Suprapubic skin (tissue), 4 donors: ENCODE results near the gene C16orf90. TPM values are rescaled to one million over a fixed set of nuclear protein-coding genes. Genes with fewer than 3 reads are reported as not detected.

Source experiments
- DNase-seq, 2 donors: peaks; one replicate each; pipeline ENCODE4 v3.0.0-alpha.2; 2019; ENCODE audit warnings: low spot score in 2 of 2
- H3K27ac ChIP-seq: fragments of 200-600 bp; sonication (generic); one replicate; pipeline ENCODE4 v1.5.1; 2019
- H3K27me3 ChIP-seq: fragments of 200-600 bp; sonication (generic); one replicate; pipeline ENCODE4 v1.5.1; 2019
- H3K36me3 ChIP-seq: fragments of 200-600 bp; sonication (generic); one replicate; pipeline ENCODE4 v1.5.1; 2019
- H3K4me1 ChIP-seq: fragments of 200-600 bp; sonication (generic); one replicate; pipeline ENCODE4 v1.5.1; 2019
- H3K4me3 ChIP-seq: fragments of 200-600 bp; sonication (generic); one replicate; pipeline ENCODE4 v1.5.1; 2019; ENCODE audit warnings: mild to moderate bottlenecking
- H3K9me3 ChIP-seq: fragments of 200-600 bp; sonication (generic); one replicate; pipeline ENCODE4 v1.5.1; 2019
- CTCF ChIP-seq, 2 donors: fragments of 200-600 bp in 1 of 2; fragments of 450-650 bp in 1 of 2; sonication (generic) in 1 of 2; IDR thresholded peaks; one replicate each; pipeline ENCODE4 v1.5.1; 2016 to 2019; ENCODE audit warnings: antibody characterized with exemption in 2 of 2, mild to moderate bottlenecking in 1 of 2, moderate library complexity in 1 of 2
- EP300 ChIP-seq: sonication (generic); formaldehyde crosslinking; IDR thresholded peaks from one replicate; pipeline ENCODE4 v1.6.1; 2017; ENCODE audit warnings: antibody characterized with exemption
- POLR2A ChIP-seq, 2 donors: fragments of 450-650 bp; IDR thresholded peaks; one replicate each; pipeline ENCODE4 v1.6.1; 2017; ENCODE audit warnings: antibody characterized with exemption in 2 of 2, mild to moderate bottlenecking in 2 of 2, moderate library complexity in 2 of 2
- POLR2AphosphoS5 ChIP-seq, 3 donors: sonication (generic); formaldehyde crosslinking; IDR thresholded peaks; one replicate each; pipeline ENCODE4 v1.6.1; 2017; ENCODE audit warnings: antibody characterized with exemption in 3 of 3
- WGBS: methylation state at CpG from one replicate; pipeline ENCODE4 v1.1.5; 2018; 5-methylcytosine and 5-hydroxymethylcytosine counted together
- total RNA-seq, 4 donors: library from RNA; depleted of rRNA; stranded (reverse); fragments of >200 nt; gene quantifications; one replicate each; pipeline ENCODE4 v1.1.0, GENCODE V29; 2016

Gene C16orf90
- total RNA-seq, 4 donors from 2014 or later: not detected

GRCh38 chr16:3536851-3537250, 41.6 kb upstream of the C16orf90 start:
- Histone ChIP-seq H3K9me3 (no peaks in the 10 kb centered on the region), H3K4me1 (no peaks in the 10 kb centered on the region), H3K27ac (no peak overlapping the region), H3K27me3 (no peaks in the 10 kb centered on the region), H3K36me3 (peaks cover 51% of the 10 kb centered on the region), H3K4me3 (no peak overlapping the region)
- no peak for TF ChIP-seq EP300
- no peak for TF ChIP-seq CTCF (IDR thresholded peaks at IDR 0.05)
- TF ChIP-seq POLR2A (IDR thresholded peaks at IDR 0.05): no peak
- TF ChIP-seq POLR2AphosphoS5 (IDR thresholded peaks at IDR 0.05): no peak
- DNase-seq: no peak
- 61% methylated on average over 4 of the region's 4 CpGs for WGBS

DNA sequence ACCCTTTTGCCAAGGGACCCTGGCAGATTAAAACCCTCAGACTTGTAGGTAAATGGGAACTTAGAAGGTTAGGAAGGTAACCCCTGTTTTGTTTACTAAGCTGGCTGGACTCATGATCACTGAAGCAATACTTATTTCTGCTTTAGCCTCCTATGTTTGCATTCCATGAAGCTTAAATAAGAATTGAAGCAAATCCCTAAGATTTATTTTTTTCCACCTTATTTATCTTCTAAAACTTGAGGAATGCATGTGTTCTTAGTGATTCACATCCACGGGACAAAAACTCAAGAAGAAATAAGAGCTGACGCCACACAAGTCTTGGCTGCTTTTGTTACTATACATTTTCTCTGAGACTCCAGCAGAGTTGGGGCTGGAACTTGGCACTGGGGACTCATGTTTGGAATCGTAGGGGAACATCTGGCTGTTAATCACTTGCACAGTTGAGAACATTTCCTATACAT, 41.0 kb upstream of the C16orf90 start:
- TF ChIP-seq CTCF (IDR thresholded peaks at IDR 0.05) (no peak), POLR2A (IDR thresholded peaks at IDR 0.05) (no peak), POLR2AphosphoS5 (IDR thresholded peaks at IDR 0.05) (no peak), EP300 (no peak)
- 75% methylated on average over 3 of the region's 3 CpGs for WGBS
- no peak overlapping the region for H3K27ac ChIP-seq
- H3K4me1 ChIP-seq: no peaks in the 10 kb centered on the region
- H3K36me3 ChIP-seq: peaks cover 56% of the 10 kb centered on the region
- H3K9me3 ChIP-seq: no peaks in the 10 kb centered on the region
- no peaks in the 10 kb centered on the region for H3K27me3 ChIP-seq
- H3K4me3 ChIP-seq: no peak overlapping the region
- DNase-seq: no peak

DNA sequence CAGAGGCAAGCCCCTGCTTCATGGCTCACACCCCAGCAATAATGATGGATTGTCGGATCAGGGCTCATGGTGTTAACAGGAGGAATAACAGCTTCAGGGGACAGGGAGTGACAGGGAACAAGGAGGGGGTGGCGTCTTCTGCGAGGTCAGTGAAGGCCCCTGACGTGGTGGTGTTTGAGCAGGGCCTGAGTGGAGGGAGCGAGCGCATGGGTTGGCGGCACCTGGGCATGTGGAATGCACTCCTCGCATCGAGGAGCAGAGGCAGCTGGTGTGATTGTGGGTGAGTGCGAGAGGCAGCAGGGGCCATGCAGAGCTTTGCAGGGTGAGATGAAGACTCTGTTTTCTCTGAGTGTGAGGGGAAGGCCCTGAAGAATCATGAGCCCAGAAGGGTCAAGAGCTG, 38.8 kb upstream of the C16orf90 start:
- H3K4me3 ChIP-seq: no peak overlapping the region
- H3K27ac ChIP-seq: no peak overlapping the region
- TF ChIP-seq CTCF (IDR thresholded peaks at IDR 0.05) (no peak), POLR2AphosphoS5 (IDR thresholded peaks at IDR 0.05) (no peak), EP300 (no peak), POLR2A (IDR thresholded peaks at IDR 0.05) (no peak)
- H3K36me3 ChIP-seq: peaks cover 60% of the 10 kb centered on the region
- H3K27me3 ChIP-seq: no peaks in the 10 kb centered on the region
- DNase-seq: no peak
- 95% methylated on average over 10 of the region's 10 CpGs for WGBS
- no peaks in the 10 kb centered on the region for H3K9me3 ChIP-seq
- no peaks in the 10 kb centered on the region for H3K4me1 ChIP-seq

DNA sequence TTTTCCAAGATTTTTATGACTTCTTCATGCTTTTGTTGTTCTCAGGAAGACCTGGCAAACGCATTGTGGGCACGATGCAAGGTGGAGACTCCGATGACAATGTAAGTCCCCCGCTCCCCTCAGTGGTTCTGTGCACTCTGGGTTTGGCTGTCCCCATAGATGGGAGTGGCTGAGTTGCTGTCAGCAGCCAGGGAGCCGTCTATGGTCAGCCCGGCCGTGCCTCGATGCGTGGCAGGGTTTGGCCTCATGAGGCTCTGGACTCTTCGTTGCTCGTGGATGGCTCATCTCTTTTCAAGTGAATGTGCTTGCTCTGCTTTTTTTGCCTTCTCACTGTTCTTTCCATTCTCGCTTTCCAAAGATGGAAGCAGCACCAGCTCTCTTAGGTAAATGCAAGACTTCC, 37.5 kb upstream of the C16orf90 start:
- no peaks in the 10 kb centered on the region for H3K9me3 ChIP-seq
- H3K4me3 ChIP-seq: no peak overlapping the region
- no peaks in the 10 kb centered on the region for H3K27me3 ChIP-seq
- WGBS: 94% methylated on average over 12 of the region's 12 CpGs
- no peak for TF ChIP-seq EP300
- no peak for TF ChIP-seq POLR2AphosphoS5 (IDR thresholded peaks at IDR 0.05)
- no peak for TF ChIP-seq POLR2A (IDR thresholded peaks at IDR 0.05)
- TF ChIP-seq CTCF (IDR thresholded peaks at IDR 0.05): no peak
- peaks cover 65% of the 10 kb centered on the region for H3K36me3 ChIP-seq
- no peak overlapping the region for H3K27ac ChIP-seq
- no peaks in the 10 kb centered on the region for H3K4me1 ChIP-seq
- DNase-seq: no peak

GRCh38 chr16:3530371-3530914, 35.2 kb upstream of the C16orf90 start:
- no peak overlapping the region for H3K27ac ChIP-seq
- H3K4me3 ChIP-seq: no peak overlapping the region
- peaks cover 63% of the 10 kb centered on the region for H3K36me3 ChIP-seq
- no peak for DNase-seq
- WGBS: 97% methylated on average over 10 of the region's 12 CpGs
- no peaks in the 10 kb centered on the region for H3K27me3 ChIP-seq
- no peak for TF ChIP-seq EP300
- no peak for TF ChIP-seq POLR2A (IDR thresholded peaks at IDR 0.05)
- no peak for TF ChIP-seq POLR2AphosphoS5 (IDR thresholded peaks at IDR 0.05)
- no peak for TF ChIP-seq CTCF (IDR thresholded peaks at IDR 0.05)
- H3K4me1 ChIP-seq: no peaks in the 10 kb centered on the region
- H3K9me3 ChIP-seq: no peaks in the 10 kb centered on the region
